GM12874 (cell line): ENCODE data around the gene AP5B1.

Experiments
- TF ChIP-seq, protein P1 (sequence below): IDR thresholded peaks from 2 replicates; pipeline ENCODE4 v1.5.1; 2011; ENCODE audit warnings: low read depth, mild to moderate bottlenecking, control low read depth, low read length, moderate library complexity; ENCODE audit not compliant: insufficient read depth

AP5B1 gene

DNA sequence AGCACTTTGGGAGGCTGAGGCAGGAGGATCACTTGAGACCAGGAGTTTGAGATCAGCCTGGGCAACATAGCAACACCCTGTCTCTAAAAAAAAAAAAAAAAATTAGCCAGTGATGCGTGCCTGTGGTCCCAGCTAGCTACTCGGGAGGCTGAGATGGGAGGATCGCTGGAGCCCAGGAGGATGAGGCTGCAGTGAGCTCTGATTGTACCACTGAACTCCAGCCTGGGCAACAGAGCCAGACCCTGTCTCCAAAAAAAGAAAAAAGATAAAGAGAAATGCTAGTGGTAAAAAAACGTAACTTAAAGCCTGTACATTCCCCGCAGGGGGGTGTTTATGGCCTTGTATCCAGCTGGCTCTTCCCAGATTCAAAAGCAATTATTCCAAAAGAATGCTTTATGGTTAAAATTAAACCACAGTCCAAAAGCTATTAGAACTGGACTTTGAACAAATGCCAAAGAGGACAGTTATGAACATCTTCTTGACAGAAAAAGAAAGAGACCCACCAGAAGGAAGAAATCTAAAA is 36.6 kb upstream of the AP5B1 start:
- TF ChIP-seq, protein P1, sequence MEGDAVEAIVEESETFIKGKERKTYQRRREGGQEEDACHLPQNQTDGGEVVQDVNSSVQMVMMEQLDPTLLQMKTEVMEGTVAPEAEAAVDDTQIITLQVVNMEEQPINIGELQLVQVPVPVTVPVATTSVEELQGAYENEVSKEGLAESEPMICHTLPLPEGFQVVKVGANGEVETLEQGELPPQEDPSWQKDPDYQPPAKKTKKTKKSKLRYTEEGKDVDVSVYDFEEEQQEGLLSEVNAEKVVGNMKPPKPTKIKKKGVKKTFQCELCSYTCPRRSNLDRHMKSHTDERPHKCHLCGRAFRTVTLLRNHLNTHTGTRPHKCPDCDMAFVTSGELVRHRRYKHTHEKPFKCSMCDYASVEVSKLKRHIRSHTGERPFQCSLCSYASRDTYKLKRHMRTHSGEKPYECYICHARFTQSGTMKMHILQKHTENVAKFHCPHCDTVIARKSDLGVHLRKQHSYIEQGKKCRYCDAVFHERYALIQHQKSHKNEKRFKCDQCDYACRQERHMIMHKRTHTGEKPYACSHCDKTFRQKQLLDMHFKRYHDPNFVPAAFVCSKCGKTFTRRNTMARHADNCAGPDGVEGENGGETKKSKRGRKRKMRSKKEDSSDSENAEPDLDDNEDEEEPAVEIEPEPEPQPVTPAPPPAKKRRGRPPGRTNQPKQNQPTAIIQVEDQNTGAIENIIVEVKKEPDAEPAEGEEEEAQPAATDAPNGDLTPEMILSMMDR = no peak

DNA sequence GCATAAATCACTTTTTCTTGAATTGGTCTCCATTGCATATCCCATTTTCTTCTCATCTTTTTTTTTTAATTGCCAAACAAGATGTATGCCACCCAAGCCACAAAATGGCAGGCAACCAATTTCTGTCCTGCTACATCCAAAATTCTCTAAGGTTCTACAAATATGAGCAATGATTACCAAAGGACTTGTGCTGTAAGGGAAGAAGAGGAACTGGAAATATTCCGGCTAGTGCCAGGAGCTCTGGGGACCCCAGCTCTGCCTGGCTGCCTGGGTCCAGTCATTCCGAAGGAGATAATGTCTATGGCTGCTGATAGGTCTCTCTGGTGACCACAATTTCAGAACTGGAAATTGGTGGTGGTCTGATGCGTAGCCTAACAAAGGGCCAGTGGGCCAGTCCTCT is 35.9 kb upstream of the AP5B1 start:
- TF ChIP-seq, protein P1 = no peak

DNA sequence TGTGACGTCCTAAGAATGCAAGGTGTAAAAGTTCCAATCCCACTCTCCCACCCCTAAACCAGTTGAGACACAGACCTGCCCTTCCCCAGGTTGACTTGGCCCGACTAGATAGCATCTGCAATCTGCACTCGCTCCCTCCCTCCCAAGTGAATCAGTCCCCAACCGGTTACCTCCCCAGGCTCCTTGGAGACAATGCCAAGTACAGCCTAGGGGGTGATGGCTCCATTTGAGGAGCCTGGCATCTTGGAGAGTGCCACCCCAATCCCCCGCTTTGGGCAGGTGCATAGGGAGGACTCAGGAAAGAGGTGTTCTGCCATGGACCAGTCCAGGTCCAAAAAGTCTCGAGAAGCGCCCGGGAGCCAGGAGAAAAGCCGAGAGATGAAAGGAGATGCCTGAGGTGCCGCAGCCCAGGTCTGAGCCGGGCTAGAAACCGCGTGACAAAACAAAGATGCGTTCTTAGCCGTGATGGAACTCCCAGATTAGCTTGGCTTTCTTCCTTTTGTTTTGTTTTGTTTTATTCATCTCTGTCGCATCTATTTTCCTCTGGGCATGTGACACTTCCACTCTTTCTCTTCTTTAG is 34.3 kb upstream of the AP5B1 start:
- TF ChIP-seq, protein P1 = no peak

DNA sequence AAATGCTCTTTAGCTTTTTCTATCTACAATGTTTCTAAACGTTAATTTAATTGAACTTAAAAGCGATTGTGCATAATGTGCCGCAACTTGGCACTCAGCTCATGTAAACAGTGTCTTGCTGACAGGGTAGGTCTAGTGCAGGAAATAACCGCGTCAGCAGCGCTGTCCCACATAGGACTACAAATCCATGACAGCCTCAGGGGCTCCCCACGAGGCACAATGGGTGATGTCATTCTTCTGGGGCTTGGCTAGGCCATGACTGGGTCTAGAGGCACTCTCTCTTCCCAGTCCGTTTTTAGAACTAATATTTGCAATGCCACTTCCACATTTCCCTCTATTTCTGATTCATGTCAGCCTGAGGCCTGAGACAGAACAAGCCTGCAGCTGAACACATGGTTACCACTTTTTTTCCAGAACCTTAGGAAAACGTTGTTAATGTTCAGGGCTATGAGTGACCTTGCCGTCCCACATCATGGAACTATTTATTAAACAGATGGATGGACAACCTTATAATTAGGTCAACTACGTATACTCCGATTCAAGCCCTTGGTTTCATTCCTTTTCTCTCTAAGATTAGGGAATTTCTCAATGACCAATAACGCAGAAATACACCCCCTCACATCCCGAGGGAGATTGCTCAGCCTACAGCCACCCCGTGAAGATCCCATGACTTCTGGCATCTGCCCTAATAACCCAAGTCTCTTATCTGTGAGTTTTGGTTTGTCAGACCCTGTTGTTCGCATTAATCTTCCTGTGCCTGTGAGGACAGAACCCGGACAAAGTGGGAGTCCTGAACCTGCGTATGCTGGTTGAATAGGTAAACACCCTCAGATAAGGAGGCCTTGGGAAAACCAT is 33.6 kb upstream of the AP5B1 start:
- TF ChIP-seq, protein P1 = no peak

DNA sequence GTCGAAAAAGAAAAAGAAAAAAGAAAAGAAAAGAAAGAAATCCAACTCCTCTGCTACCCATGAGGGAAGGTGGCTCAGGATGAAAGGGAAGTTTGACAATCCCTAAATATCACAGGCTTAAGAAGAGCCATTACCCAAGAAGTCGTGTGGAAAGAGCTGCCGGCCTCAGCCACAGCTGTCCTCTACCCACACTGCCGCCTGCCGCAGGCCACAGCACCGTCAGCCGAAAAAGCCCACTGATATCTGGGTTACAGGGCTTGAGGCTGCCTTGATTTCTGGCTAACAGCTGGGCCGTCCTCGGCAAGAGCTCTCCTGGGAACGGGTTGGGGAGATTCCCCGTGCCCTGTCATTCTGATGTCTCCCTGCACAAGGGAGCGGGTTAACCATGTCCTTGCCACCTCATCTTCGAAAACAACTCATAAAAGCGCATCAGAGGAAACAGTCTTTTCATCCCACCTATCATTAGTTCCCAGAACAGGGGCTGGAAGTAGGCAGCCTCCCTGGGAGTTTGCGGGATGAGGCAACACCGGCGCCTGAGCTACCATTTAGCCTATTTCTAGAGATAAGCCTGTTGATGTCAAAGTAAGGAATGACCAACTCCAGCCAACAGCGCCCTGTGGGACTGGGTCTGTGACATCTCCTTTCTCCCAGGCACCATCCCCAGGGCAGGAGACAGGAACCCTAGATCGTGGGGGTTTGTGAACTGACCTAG is 31.1 kb upstream of the AP5B1 start:
- TF ChIP-seq, protein P1 = no peak

DNA sequence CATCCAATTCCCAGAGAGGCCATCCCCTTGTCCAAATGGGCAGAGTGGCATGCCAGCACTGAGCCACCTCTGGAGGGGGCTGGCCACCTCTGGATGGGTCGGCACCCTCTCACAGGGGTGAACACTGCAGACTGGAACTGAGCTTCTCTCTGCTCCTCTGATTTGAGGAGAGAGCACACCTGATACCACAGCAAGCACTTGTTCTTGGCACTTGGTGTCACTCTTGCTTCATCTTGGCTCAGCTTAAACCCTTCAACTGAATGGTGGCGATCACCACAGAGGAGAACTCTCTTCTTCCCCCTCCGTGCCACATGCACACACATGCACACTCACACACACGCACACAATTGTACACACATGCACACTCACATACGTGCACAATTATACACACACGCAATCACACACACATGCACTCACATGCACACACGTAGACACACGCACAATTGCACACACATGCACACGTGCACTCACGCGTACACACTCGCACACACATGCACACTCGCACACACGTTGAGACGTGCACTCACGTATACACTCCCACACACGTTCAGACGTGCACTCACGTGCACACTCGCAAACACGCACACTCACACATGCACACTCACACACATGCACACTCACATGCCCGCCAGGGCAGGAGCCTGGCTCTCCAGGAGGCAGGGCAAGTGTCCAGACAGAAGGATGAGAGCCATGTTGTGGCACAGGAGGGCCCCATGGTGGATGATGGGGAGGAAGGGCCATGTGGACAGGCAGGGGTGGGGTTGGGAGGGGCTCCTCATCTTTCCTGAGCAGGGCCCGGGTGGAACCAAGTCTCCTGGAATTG is 29.5 kb upstream of the AP5B1 start:
- TF ChIP-seq, protein P1 = no peak
